CD4-positive, CD25-positive, alpha-beta regulatory T cell (primary cell): ENCODE results near the gene FGGY. TPM values are rescaled to one million over a fixed set of nuclear protein-coding genes. Genes with fewer than 3 reads are reported as not detected.
"Not testable (repeated sequence)": the region's sequence is repeated elsewhere in the genome, so short reads cannot be mapped to it uniquely, and the experiment has no call there.

ENCODE experiments used
- ATAC-seq, 2 donors: fragments of 150-1000 bp; cut with Tn5 transposase; one replicate each; pipeline ENCODE4 v1.10.0; 2021; ENCODE audit warnings: low read depth in 2 of 2, moderate number of reproducible peaks in 2 of 2, moderate library complexity in 1 of 2
- DNase-seq, 3 donors: peaks; one replicate each; pipeline versions ENCODE4 v3.0.0 to v3.0.0-alpha.2; 2012 to 2022; ENCODE audit warnings: mixed read lengths in 1 of 3
- H3K27ac ChIP-seq: one replicate; pipeline ENCODE4 v1.7.0; 2013; ENCODE audit warnings: mild to moderate bottlenecking, low read length; ENCODE audit not compliant: insufficient read depth, poor library complexity, severe bottlenecking
- H3K27me3 ChIP-seq: one replicate; pipeline ENCODE4 v1.7.0; 2013; ENCODE audit warnings: low read length; ENCODE audit not compliant: control insufficient read depth, insufficient read depth
- H3K36me3 ChIP-seq: one replicate; pipeline ENCODE4 v1.7.0; 2013; ENCODE audit warnings: mild to moderate bottlenecking, low read length, moderate library complexity; ENCODE audit not compliant: control insufficient read depth, insufficient read depth
- H3K4me1 ChIP-seq: 2 replicates; pipeline ENCODE4 v1.7.0; 2013; ENCODE audit warnings: mild to moderate bottlenecking, low read length; ENCODE audit not compliant: insufficient read depth, control insufficient read depth, poor library complexity, severe bottlenecking
- H3K4me3 ChIP-seq: one replicate; pipeline ENCODE4 v1.7.0; 2013; ENCODE audit warnings: low read depth, mild to moderate bottlenecking, low read length, moderate library complexity
- H3K9me3 ChIP-seq, 2 experiments: 1 replicate in 1 of 2; 2 replicates in 1 of 2; pipeline ENCODE4 v1.7.0; 2013; ENCODE audit warnings: low read length in 2 of 2, mild to moderate bottlenecking in 1 of 2, moderate library complexity in 1 of 2; ENCODE audit not compliant: control insufficient read depth in 2 of 2
- H3K27ac Mint-ChIP-seq, 3 donors: one replicate each; pipeline ENCODE4 v1.8.0; 2020 to 2022; ENCODE audit warnings: mild to moderate bottlenecking in 3 of 3, mixed read lengths in 3 of 3, moderate library complexity in 2 of 3
- H3K27me3 Mint-ChIP-seq: one replicate; pipeline ENCODE4 v1.8.0; 2022; ENCODE audit warnings: mild to moderate bottlenecking, mixed read lengths
- H3K36me3 Mint-ChIP-seq: one replicate; pipeline ENCODE4 v1.8.0; 2020; ENCODE audit warnings: mixed read lengths
- H3K4me1 Mint-ChIP-seq, 4 donors: one replicate each; pipeline ENCODE4 v1.8.0; 2020 to 2022; ENCODE audit warnings: mixed read lengths in 4 of 4, mild to moderate bottlenecking in 1 of 4
- H3K4me3 Mint-ChIP-seq, 4 donors: one replicate each; pipeline ENCODE4 v1.8.0; 2020 to 2022; ENCODE audit warnings: mild to moderate bottlenecking in 4 of 4, mixed read lengths in 4 of 4, moderate library complexity in 3 of 4
- H3K9me3 Mint-ChIP-seq, 7 donors: one replicate each; pipeline ENCODE4 v1.8.0; 2020 to 2022; ENCODE audit warnings: mixed read lengths in 7 of 7, mild to moderate bottlenecking in 3 of 7, moderate library complexity in 2 of 7
- polyA plus RNA-seq, 4 donors: library from polyadenylated mRNA; unstranded; fragments of 300-500 nt; fragmentation: Illumina TruSeq; gene quantifications; one replicate each; pipeline ENCODE4 v1.2.3, GENCODE V29; 2021
- total RNA-seq: library from RNA; stranded (reverse); gene quantifications from one replicate; pipeline ENCODE4 v1.2.3, GENCODE V29; 2022

Gene FGGY
- total and polyA plus RNA-seq, 5 donors from 2014 or later = 1.9 to 7.7 (median 4.5) TPM

GRCh38 chr1:59298710-59299346 lies 1.9 kb downstream of the FGGY start:
- Mint-ChIP-seq H3K4me1 (peaks cover 2 to 26% (median 9%) of the 10 kb centered on the region in 4 donors), H3K9me3 (peaks cover 0 to 5% (median 3%) of the 10 kb centered on the region in 7 donors), H3K27me3 (no peaks in the 10 kb centered on the region), H3K27ac (no peak overlapping the region), H3K36me3 (peaks cover 3% of the 10 kb centered on the region), H3K4me3 (peak overlapping the region in 3 of 4 donors; percentile 25 to 36 (median 31))
- H3K27ac ChIP-seq = no peak overlapping the region
- no peaks in the 10 kb centered on the region for H3K36me3 ChIP-seq
- no peak overlapping the region for H3K4me3 ChIP-seq
- H3K4me1 ChIP-seq = peaks cover 11% of the 10 kb centered on the region
- H3K9me3 ChIP-seq = no peaks in the 10 kb centered on the region
- H3K27me3 ChIP-seq = no peaks in the 10 kb centered on the region
- DNase-seq (no peak), ATAC-seq (no peak)

- not testable (repeated sequence) for H3K36me3 Mint-ChIP-seq, H3K9me3 ChIP-seq, H3K27me3 Mint-ChIP-seq, H3K27ac Mint-ChIP-seq, H3K36me3 ChIP-seq, H3K27me3 ChIP-seq, H3K27ac ChIP-seq, H3K4me3 ChIP-seq, ATAC-seq, DNase-seq
- Mint-ChIP-seq H3K4me3 (peak overlapping the region in 2 of 4 donors; percentile 40 to 51), H3K9me3 (peaks cover 0 to 10% (median 6%) of the 10 kb centered on the region in 7 donors), H3K4me1 (peaks cover 2 to 23% (median 9%) of the 10 kb centered on the region in 4 donors)
- peaks cover 11% of the 10 kb centered on the region for H3K4me1 ChIP-seq
Measured at GRCh38 chr1:59299670-59300069, 2.8 kb downstream of the FGGY start.

GRCh38 chr1:59302297-59302696 lies 5.4 kb downstream of the FGGY start:
- no peaks in the 10 kb centered on the region for H3K27me3 ChIP-seq
- ATAC-seq (no peak), DNase-seq (no peak)
- peaks cover 12 to 17% of the 10 kb centered on the region in 2 experiments for H3K9me3 ChIP-seq
- no peaks in the 10 kb centered on the region for H3K36me3 ChIP-seq
- Mint-ChIP-seq H3K27me3 (no peaks in the 10 kb centered on the region), H3K36me3 (peaks cover 8% of the 10 kb centered on the region), H3K4me3 (no peak overlapping the region), H3K27ac (no peak overlapping the region), H3K4me1 (peaks cover 2 to 13% (median 7%) of the 10 kb centered on the region in 4 donors), H3K9me3 (peaks cover 2 to 29% (median 15%) of the 10 kb centered on the region in 7 donors)
- no peak overlapping the region for H3K27ac ChIP-seq
- no peak overlapping the region for H3K4me3 ChIP-seq
- peaks cover 6% of the 10 kb centered on the region for H3K4me1 ChIP-seq

GRCh38 chr1:59302871-59303270 lies 6.0 kb downstream of the FGGY start:
- H3K9me3 ChIP-seq = peaks cover 12 to 17% of the 10 kb centered on the region in 2 experiments
- H3K36me3 ChIP-seq = no peaks in the 10 kb centered on the region
- Mint-ChIP-seq H3K4me3 (no peak overlapping the region), H3K27ac (no peak overlapping the region), H3K27me3 (no peaks in the 10 kb centered on the region), H3K36me3 (peaks cover 8% of the 10 kb centered on the region), H3K9me3 (peaks cover 2 to 29% (median 15%) of the 10 kb centered on the region in 7 donors), H3K4me1 (peaks cover 2 to 10% (median 6%) of the 10 kb centered on the region in 4 donors)
- DNase-seq (no peak), ATAC-seq (no peak)
- H3K4me3 ChIP-seq = no peak overlapping the region
- no peak overlapping the region for H3K27ac ChIP-seq
- peaks cover 3% of the 10 kb centered on the region for H3K4me1 ChIP-seq
- no peaks in the 10 kb centered on the region for H3K27me3 ChIP-seq

- Mint-ChIP-seq H3K36me3 (peaks cover 8% of the 10 kb centered on the region), H3K27ac (no peak overlapping the region), H3K4me3 (no peak overlapping the region), H3K9me3 (peaks cover 2 to 29% (median 15%) of the 10 kb centered on the region in 7 donors), H3K27me3 (no peaks in the 10 kb centered on the region), H3K4me1 (peaks cover 4 to 9% (median 4%) of the 10 kb centered on the region in 4 donors)
- Histone ChIP-seq H3K27me3 (no peaks in the 10 kb centered on the region), H3K27ac (no peak overlapping the region), H3K9me3 (peaks cover 12 to 17% of the 10 kb centered on the region in 2 experiments), H3K4me1 (no peaks in the 10 kb centered on the region), H3K36me3 (no peaks in the 10 kb centered on the region), H3K4me3 (no peak overlapping the region)
- DNase-seq = no peak
- ATAC-seq = no peak
Measured at GRCh38 chr1:59305188-59305587, 8.3 kb downstream of the FGGY start.

- Histone ChIP-seq H3K4me1 (no peaks in the 10 kb centered on the region), H3K27ac (no peak overlapping the region), H3K9me3 (peaks cover 12 to 17% of the 10 kb centered on the region in 2 experiments), H3K36me3 (no peaks in the 10 kb centered on the region), H3K27me3 (no peaks in the 10 kb centered on the region), H3K4me3 (no peak overlapping the region)
- Mint-ChIP-seq H3K27ac (peak overlapping the region in 1 of 3 donors; percentile 5), H3K4me3 (no peak overlapping the region), H3K36me3 (peaks cover 11% of the 10 kb centered on the region), H3K9me3 (peaks cover 2 to 30% (median 10%) of the 10 kb centered on the region in 7 donors), H3K4me1 (peaks cover 4 to 5% (median 4%) of the 10 kb centered on the region in 4 donors), H3K27me3 (no peaks in the 10 kb centered on the region)
- ATAC-seq = no peak
- DNase-seq = no peak
Measured at GRCh38 chr1:59307591-59307990, 10.7 kb downstream of the FGGY start.

GRCh38 chr1:59308839-59309238 lies 11.9 kb downstream of the FGGY start:
- H3K4me3 ChIP-seq = no peak overlapping the region
- H3K27me3 ChIP-seq = no peaks in the 10 kb centered on the region
- peaks cover 1 to 30% (median 10%) of the 10 kb centered on the region in 7 donors for H3K9me3 Mint-ChIP-seq
- peaks cover 12 to 17% of the 10 kb centered on the region in 2 experiments for H3K9me3 ChIP-seq
- no peaks in the 10 kb centered on the region for H3K4me1 ChIP-seq
- DNase-seq = peak in 1 of 3 donors; percentile 45
- no peak overlapping the region for H3K27ac ChIP-seq
- H3K4me3 Mint-ChIP-seq = no peak overlapping the region
- H3K4me1 Mint-ChIP-seq = peaks cover 0 to 4% (median 4%) of the 10 kb centered on the region in 4 donors
- H3K36me3 Mint-ChIP-seq = peaks cover 11% of the 10 kb centered on the region
- no peaks in the 10 kb centered on the region for H3K27me3 Mint-ChIP-seq
- ATAC-seq = no peak
- H3K36me3 ChIP-seq = no peaks in the 10 kb centered on the region
- no peak overlapping the region for H3K27ac Mint-ChIP-seq

GRCh38 chr1:59309392-59309791 lies 12.5 kb downstream of the FGGY start:
- H3K36me3 Mint-ChIP-seq = peaks cover 11% of the 10 kb centered on the region
- no peak overlapping the region for H3K27ac Mint-ChIP-seq
- no peaks in the 10 kb centered on the region for H3K36me3 ChIP-seq
- no peak overlapping the region for H3K4me3 ChIP-seq
- H3K4me3 Mint-ChIP-seq = no peak overlapping the region
- no peaks in the 10 kb centered on the region for H3K4me1 ChIP-seq
- no peak overlapping the region for H3K27ac ChIP-seq
- no peaks in the 10 kb centered on the region for H3K27me3 ChIP-seq
- peaks cover 0 to 26% (median 9%) of the 10 kb centered on the region in 7 donors for H3K9me3 Mint-ChIP-seq
- ATAC-seq (no peak), DNase-seq (no peak)
- H3K9me3 ChIP-seq = peaks cover 12 to 17% of the 10 kb centered on the region in 2 experiments
- H3K27me3 Mint-ChIP-seq = no peaks in the 10 kb centered on the region
- H3K4me1 Mint-ChIP-seq = peaks cover 0 to 4% (median 4%) of the 10 kb centered on the region in 4 donors
